SK-N-SH (cell line): ENCODE measurements around the gene TRIP10. TPM values are rescaled to one million over a fixed set of nuclear protein-coding genes. Genes with fewer than 3 reads are reported as not detected.

ENCODE experiments used
- CTCF ChIA-PET: fragments of 300-600, 350-600 bp; formaldehyde crosslinking; extraction: SDS; loops from one replicate; lab custom pipeline; 2021; lab: Yijun Ruan, JAX
- POLR2A ChIA-PET: fragments of 350-600 bp; sonication (Branson Sonifier 250); formaldehyde crosslinking; extraction: SDS; loops from one replicate; lab custom pipeline; 2020; ENCODE audit warnings: antibody characterized with exemption, inconsistent platforms; lab: Yijun Ruan, JAX
- DNase-seq: peaks from one replicate; pipeline ENCODE4 v3.0.0; 2012
- H2AFZ ChIP-seq: fragments of 200-600 bp; sonication (generic); 2 replicates; pipeline ENCODE4 v1.8.1; 2016; ENCODE audit warnings: antibody characterized with exemption, mild to moderate bottlenecking, low read depth
- H3F3A ChIP-seq: fragments of 200-600 bp; sonication (generic); replicated peaks from 2 replicates; pipeline ENCODE3; 2016; ENCODE audit warnings: antibody characterized with exemption, mild to moderate bottlenecking; ENCODE audit not compliant: insufficient read depth
- H3K27ac ChIP-seq, 2 experiments: fragments of 200-500 bp in 1 of 2; fragments of 200-600 bp in 1 of 2; sonication (Bioruptor generic) in 1 of 2; sonication (generic), shearing (Covaris generic) in 1 of 2; 2 replicates each; pipeline versions ENCODE4 v1.5.1 to v1.6.1; 2014 to 2016; ENCODE audit warnings: low read depth in 2 of 2, inconsistent platforms in 1 of 2, low read length in 1 of 2, mild to moderate bottlenecking in 1 of 2, mixed read lengths in 1 of 2
- H3K27me3 ChIP-seq: fragments of 200-600 bp; sonication (generic), shearing (Covaris generic); 2 replicates; pipeline ENCODE4 v1.6.1; 2016; ENCODE audit warnings: mixed run types; ENCODE audit not compliant: insufficient read depth
- H3K36me3 ChIP-seq, 2 experiments: fragments of 200-500 bp in 1 of 2; fragments of 200-600 bp in 1 of 2; sonication (Bioruptor generic) in 1 of 2; sonication (generic) in 1 of 2; replicated peaks in 1 of 2; 2 replicates each; pipeline versions ENCODE3 to v1.5.1; 2014 to 2016; ENCODE audit warnings: low read length in 1 of 2, mild to moderate bottlenecking in 1 of 2; ENCODE audit not compliant: insufficient read depth in 2 of 2, control insufficient read depth in 1 of 2
- H3K4me1 ChIP-seq, 2 experiments: fragments of 200-500 bp in 1 of 2; fragments of 200-600 bp in 1 of 2; sonication (Bioruptor generic) in 1 of 2; sonication (generic), shearing (Covaris generic) in 1 of 2; 2 replicates each; pipeline versions ENCODE4 v1.5.1 to v1.6.1; 2014 to 2016; ENCODE audit warnings: low read depth in 1 of 2, low read length in 1 of 2, mixed run types in 1 of 2; ENCODE audit not compliant: insufficient read depth in 2 of 2, control insufficient read depth in 1 of 2
- H3K4me2 ChIP-seq: fragments of 200-600 bp; sonication (generic), shearing (Covaris generic); 2 replicates; pipeline ENCODE4 v1.6.1; 2017; ENCODE audit warnings: mixed run types
- H3K4me3 ChIP-seq, 2 experiments: fragments of 200-500 bp in 1 of 2; fragments of 200-600 bp in 1 of 2; sonication (Bioruptor generic) in 1 of 2; sonication (generic), shearing (Covaris generic) in 1 of 2; 2 replicates each; pipeline versions ENCODE4 v1.5.1 to v1.8.1; 2014 to 2016; ENCODE audit warnings: low read depth in 2 of 2, inconsistent platforms in 1 of 2, low read length in 1 of 2, mild to moderate bottlenecking in 1 of 2, mixed read lengths in 1 of 2, moderate library complexity in 1 of 2
- H3K79me2 ChIP-seq: fragments of 200-600 bp; sonication (generic); 2 replicates; pipeline ENCODE4 v1.8.1; 2017; ENCODE audit warnings: mild to moderate bottlenecking; ENCODE audit not compliant: insufficient read depth
- H3K9ac ChIP-seq: fragments of 200-600 bp; sonication (generic); 2 replicates; pipeline ENCODE4 v1.6.1; 2017; ENCODE audit warnings: mixed run types
- H3K9me2 ChIP-seq: fragments of 200-600 bp; sonication (generic); 2 replicates; pipeline ENCODE4 v1.6.1; 2017; ENCODE audit warnings: mixed run types
- H3K9me3 ChIP-seq: fragments of 200-600 bp; sonication (generic); 2 replicates; pipeline ENCODE4 v1.6.1; 2017; ENCODE audit warnings: mixed run types, mild to moderate bottlenecking, moderate library complexity
- H4K20me1 ChIP-seq: fragments of 200-600 bp; sonication (generic); 2 replicates; pipeline ENCODE4 v1.6.1; 2017; ENCODE audit warnings: mild to moderate bottlenecking, mixed run types; ENCODE audit not compliant: insufficient read depth
- CHD2 ChIP-seq: fragments of 150-350 bp; IDR thresholded peaks from 2 replicates; pipeline ENCODE4 v1.6.1; 2018; ENCODE audit warnings: low read length; ENCODE audit not compliant: partially characterized antibody
- ELF1 ChIP-seq: IDR thresholded peaks from 2 replicates; pipeline ENCODE4 v1.4.0; 2012
- EZH2phosphoT487 ChIP-seq: fragments of 200-600 bp; sonication (generic); IDR thresholded peaks from 2 replicates; pipeline ENCODE4 v1.6.1; 2017; ENCODE audit warnings: low read depth, mixed run types, mild to moderate bottlenecking, antibody characterized with exemption, moderate library complexity, borderline replicate concordance
- FOXJ3 ChIP-seq: sonication (generic); formaldehyde crosslinking; IDR thresholded peaks from 2 replicates; pipeline ENCODE4 v1.5.1; 2020; ENCODE audit warnings: mild to moderate bottlenecking, missing genetic modification reagents
- FOXM1 ChIP-seq: IDR thresholded peaks from 2 replicates; pipeline ENCODE4 v1.4.0; 2012; ENCODE audit warnings: low read depth, mild to moderate bottlenecking
- GATA2 ChIP-seq: sonication (generic); formaldehyde crosslinking; IDR thresholded peaks from 2 replicates; pipeline ENCODE4 v1.5.0; 2020; ENCODE audit warnings: mild to moderate bottlenecking, missing genetic modification reagents
- JUND ChIP-seq: IDR thresholded peaks from 2 replicates; pipeline ENCODE4 v1.4.0; 2012
- MAX ChIP-seq: IDR thresholded peaks from 2 replicates; pipeline ENCODE4 v1.4.0; 2012; ENCODE audit warnings: low read depth
- MXI1 ChIP-seq: IDR thresholded peaks from 2 replicates; pipeline ENCODE4 v1.6.1; 2012; ENCODE audit warnings: mild to moderate bottlenecking, low read depth, low read length, improper control_type of control experiment
- NRF1 ChIP-seq: IDR thresholded peaks from 2 replicates; pipeline ENCODE4 v1.6.1; 2012; ENCODE audit warnings: low read depth, mild to moderate bottlenecking, low read length
- PBX3 ChIP-seq: IDR thresholded peaks from 2 replicates; pipeline ENCODE4; 2012
- RAD21 ChIP-seq: IDR thresholded peaks from 2 replicates; pipeline ENCODE4 v1.6.1; 2012; ENCODE audit warnings: mild to moderate bottlenecking, low read length
- RFX5 ChIP-seq: IDR thresholded peaks from 2 replicates; pipeline ENCODE4 v1.6.1; 2012; ENCODE audit warnings: mild to moderate bottlenecking, improper control_type of control experiment, low read length
- SIN3A ChIP-seq: IDR thresholded peaks from 2 replicates; pipeline ENCODE4 v1.6.1; 2012; ENCODE audit warnings: low read depth, mild to moderate bottlenecking, low read length, moderate library complexity, borderline replicate concordance
- SMC3 ChIP-seq: IDR thresholded peaks from 2 replicates; pipeline ENCODE4 v1.6.1; 2012; ENCODE audit warnings: low read depth, low read length, improper control_type of control experiment
- TAF1 ChIP-seq: IDR thresholded peaks from 2 replicates; pipeline ENCODE4 v1.6.1; 2012; ENCODE audit warnings: low read depth, mild to moderate bottlenecking, low read length, moderate library complexity, borderline replicate concordance
- TCF12 ChIP-seq: IDR thresholded peaks from 2 replicates; pipeline ENCODE4 v1.4.0; 2012
- TEAD4 ChIP-seq: IDR thresholded peaks from 2 replicates; pipeline ENCODE4 v1.4.0; 2012; ENCODE audit warnings: mild to moderate bottlenecking, borderline replicate concordance; ENCODE audit not compliant: insufficient read depth
- USF1 ChIP-seq: IDR thresholded peaks from 2 replicates; pipeline ENCODE4 v1.4.0; 2012; ENCODE audit warnings: low read depth, borderline replicate concordance
- YY1 ChIP-seq: IDR thresholded peaks from 2 replicates; pipeline ENCODE4 v1.4.0; 2012; ENCODE audit warnings: low read depth, mild to moderate bottlenecking
- WGBS: methylation state at CpG from one replicate; pipeline ENCODE4 v1.1.6; 2017; ENCODE audit warnings: low lambda C conversion rate; 5-methylcytosine and 5-hydroxymethylcytosine counted together
- polyA plus RNA-seq, 3 experiments: library from polyadenylated mRNA; depleted of rRNA; stranded (reverse); fragments of >200 nt; gene quantifications; 2 replicates each; pipeline ENCODE4 v1.2.3, GENCODE V29; 2012

The TRIP10 gene
- polyA plus RNA-seq, 1 of the 3 experiments (the other 2 are of a cell fraction) = 42.9 TPM

GRCh38 chr19:6750062-6750461 lies 10.6 kb downstream of the TRIP10 start:
- H3K9me2 ChIP-seq = no peaks in the 10 kb centered on the region
- peaks cover 0 to 5% of the 10 kb centered on the region in 2 experiments; a peak in 2 of 4 replicates for H3K4me1 ChIP-seq
- H3K9me3 ChIP-seq = no peaks in the 10 kb centered on the region
- POLR2A ChIA-PET = no interaction called here
- H3F3A ChIP-seq = no peaks in the 10 kb centered on the region
- WGBS = 92% methylated on average over 14 of the region's 20 CpGs
- H2AFZ ChIP-seq = no peak overlapping the region
- peaks cover 6% of the 10 kb centered on the region; the same call in 1 of the 2 replicates for H3K79me2 ChIP-seq
- H3K27me3 ChIP-seq = no peaks in the 10 kb centered on the region
- no peak overlapping the region for H3K27ac ChIP-seq
- H4K20me1 ChIP-seq = no peaks in the 10 kb centered on the region
- no peak overlapping the region for H3K4me2 ChIP-seq
- H3K36me3 ChIP-seq = peaks cover 24 to 42% of the 10 kb centered on the region in 2 experiments
- H3K4me3 ChIP-seq = no peak overlapping the region
- CTCF ChIA-PET = interaction anchor here (1.1 kb wide), 1 partner anchor 11 kb away, joined by 3 read pairs; no protein-coding TSS in a partner anchor
- no peak for DNase-seq
- H3K9ac ChIP-seq = no peak overlapping the region
- no peak for TF ChIP-seq FOXJ3
- TF ChIP-seq PBX3 = no peak
- TF ChIP-seq TAF1 = no peak
- no peak for TF ChIP-seq EZH2phosphoT487
- TF ChIP-seq USF1 = no peak
- no peak for TF ChIP-seq ELF1

- no peak overlapping the region for H3K9ac ChIP-seq
- CTCF ChIA-PET = no interaction called here
- DNase-seq = no peak
- no peaks in the 10 kb centered on the region for H3K9me3 ChIP-seq
- H3K4me3 ChIP-seq = no peak overlapping the region
- H3K36me3 ChIP-seq = peaks cover 23 to 40% of the 10 kb centered on the region in 2 experiments
- no peaks in the 10 kb centered on the region; a peak in 1 of 4 replicates for H3K4me1 ChIP-seq
- no peak overlapping the region for H2AFZ ChIP-seq
- H3K9me2 ChIP-seq = no peaks in the 10 kb centered on the region
- 95% methylated on average over 16 of the region's 16 CpGs for WGBS
- H3K4me2 ChIP-seq = no peak overlapping the region
- no peaks in the 10 kb centered on the region for H4K20me1 ChIP-seq
- POLR2A ChIA-PET = no interaction called here
- no peaks in the 10 kb centered on the region for H3F3A ChIP-seq
- H3K27ac ChIP-seq = no peak overlapping the region
- H3K27me3 ChIP-seq = no peaks in the 10 kb centered on the region
- TF ChIP-seq PBX3 (no peak), MXI1 (no peak), RAD21 (no peak), NRF1 (no peak), JUND (no peak), SMC3 (no peak), TAF1 (no peak), TEAD4 (no peak), TCF12 (no peak), USF1 (no peak), RFX5 (no peak), CHD2 (no peak), EZH2phosphoT487 (no peak), GATA2 (CRISPR knock-in tag) (no peak), MAX (no peak), SIN3A (no peak), YY1 (no peak), FOXM1 (no peak)
- peaks cover 4% of the 10 kb centered on the region; the same call in 1 of the 2 replicates for H3K79me2 ChIP-seq
Measured at GRCh38 chr19:6751189-6751588, 11.7 kb downstream of the TRIP10 start.
